Chondrocyte (in vitro differentiated cells): Measurements from ENCODE around the gene MYO16. TPM values are rescaled to one million over a fixed set of nuclear protein-coding genes. Genes with fewer than 3 reads are reported as not detected.

Experiments used
- DNase-seq: peaks from one replicate; pipeline ENCODE4 v3.0.0; 2021; ENCODE audit warnings: mixed read lengths, low spot score
- H3K27ac Mint-ChIP-seq: one replicate; pipeline ENCODE4 v1.8.0; 2021; ENCODE audit warnings: mild to moderate bottlenecking, moderate library complexity, mixed read lengths; ENCODE audit not compliant: unreplicated experiment
- H3K27me3 Mint-ChIP-seq: 2 replicates; pipeline ENCODE4 v1.8.0; 2021; ENCODE audit warnings: low read depth, mixed read lengths
- H3K36me3 Mint-ChIP-seq: 2 replicates; pipeline ENCODE4 v1.8.0; 2021; ENCODE audit warnings: low read depth, mixed read lengths
- H3K4me1 Mint-ChIP-seq: 2 replicates; pipeline ENCODE4 v1.8.0; 2021; ENCODE audit warnings: low read depth, mild to moderate bottlenecking, mixed read lengths
- H3K4me3 Mint-ChIP-seq: one replicate; pipeline ENCODE4 v1.8.0; 2021; ENCODE audit warnings: mild to moderate bottlenecking, moderate library complexity, mixed read lengths; ENCODE audit not compliant: unreplicated experiment
- H3K9me3 Mint-ChIP-seq: 2 replicates; pipeline ENCODE4 v1.8.0; 2021; ENCODE audit warnings: low read depth, mixed read lengths
- total RNA-seq: library from RNA; stranded (reverse); gene quantifications from 3 replicates; pipeline ENCODE4 v1.2.1, GENCODE V29; 2021
- TF ChIP-seq, protein P1 (sequence below): fragments of 200-600 bp; sonication (generic); IDR thresholded peaks from 2 replicates; pipeline ENCODE4 v1.5.0; 2021; ENCODE audit warnings: antibody characterized with exemption, mild to moderate bottlenecking, moderate library complexity

MYO16 gene
- total RNA-seq, 1 donor from 2014 or later = 0.12 TPM

DNA sequence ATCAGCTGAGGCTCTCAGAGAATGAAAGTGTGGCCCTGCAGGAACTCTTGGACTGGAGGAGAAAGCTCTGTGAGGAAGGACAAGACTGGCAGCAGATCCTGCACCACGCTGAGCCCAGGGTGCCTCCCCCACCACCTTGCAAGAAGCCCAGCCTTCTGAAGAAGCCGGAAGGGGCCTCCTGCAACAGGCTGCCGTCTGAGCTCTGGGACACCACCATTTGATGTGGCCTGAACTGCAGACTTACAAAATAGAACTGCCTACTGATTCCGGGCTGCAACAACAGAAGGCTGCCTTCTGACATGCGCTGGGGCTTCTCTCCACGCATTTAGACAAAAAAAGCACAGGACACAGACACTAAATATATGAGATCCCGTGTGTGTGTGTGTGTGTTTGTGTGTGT is 577.2 kb downstream of the MYO16 start:
- H3K27me3 Mint-ChIP-seq = no peaks in the 10 kb centered on the region
- no peak overlapping the region for H3K4me3 Mint-ChIP-seq
- no peaks in the 10 kb centered on the region for H3K9me3 Mint-ChIP-seq
- peaks cover 32% of the 10 kb centered on the region for H3K4me1 Mint-ChIP-seq
- TF ChIP-seq, protein P1, sequence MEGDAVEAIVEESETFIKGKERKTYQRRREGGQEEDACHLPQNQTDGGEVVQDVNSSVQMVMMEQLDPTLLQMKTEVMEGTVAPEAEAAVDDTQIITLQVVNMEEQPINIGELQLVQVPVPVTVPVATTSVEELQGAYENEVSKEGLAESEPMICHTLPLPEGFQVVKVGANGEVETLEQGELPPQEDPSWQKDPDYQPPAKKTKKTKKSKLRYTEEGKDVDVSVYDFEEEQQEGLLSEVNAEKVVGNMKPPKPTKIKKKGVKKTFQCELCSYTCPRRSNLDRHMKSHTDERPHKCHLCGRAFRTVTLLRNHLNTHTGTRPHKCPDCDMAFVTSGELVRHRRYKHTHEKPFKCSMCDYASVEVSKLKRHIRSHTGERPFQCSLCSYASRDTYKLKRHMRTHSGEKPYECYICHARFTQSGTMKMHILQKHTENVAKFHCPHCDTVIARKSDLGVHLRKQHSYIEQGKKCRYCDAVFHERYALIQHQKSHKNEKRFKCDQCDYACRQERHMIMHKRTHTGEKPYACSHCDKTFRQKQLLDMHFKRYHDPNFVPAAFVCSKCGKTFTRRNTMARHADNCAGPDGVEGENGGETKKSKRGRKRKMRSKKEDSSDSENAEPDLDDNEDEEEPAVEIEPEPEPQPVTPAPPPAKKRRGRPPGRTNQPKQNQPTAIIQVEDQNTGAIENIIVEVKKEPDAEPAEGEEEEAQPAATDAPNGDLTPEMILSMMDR = no peak
- no peak overlapping the region for H3K27ac Mint-ChIP-seq
- H3K36me3 Mint-ChIP-seq = no peaks in the 10 kb centered on the region
- no peak for DNase-seq

DNA sequence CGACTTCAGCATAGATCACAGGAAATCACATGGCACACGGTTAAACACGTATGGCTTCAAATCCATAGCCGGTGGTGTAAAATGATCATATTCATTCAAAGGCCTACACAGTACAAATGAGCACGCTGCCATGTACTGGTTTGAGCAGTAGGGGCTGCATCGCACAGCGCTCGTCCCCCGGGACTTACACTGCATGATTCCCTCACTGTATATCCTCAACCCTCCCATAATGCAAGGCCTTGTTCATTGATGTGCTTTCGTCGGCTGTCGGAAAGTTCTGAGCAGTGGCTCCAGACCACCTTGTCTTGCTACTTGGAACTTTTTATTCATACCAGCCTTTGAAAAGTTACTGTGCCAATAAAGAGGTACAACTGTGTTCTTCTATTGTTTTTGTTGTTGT is 578.2 kb downstream of the MYO16 start:
- no peaks in the 10 kb centered on the region for H3K27me3 Mint-ChIP-seq
- H3K4me3 Mint-ChIP-seq = no peak overlapping the region
- TF ChIP-seq, protein P1 = no peak
- no peak overlapping the region for H3K27ac Mint-ChIP-seq
- no peaks in the 10 kb centered on the region for H3K36me3 Mint-ChIP-seq
- peaks cover 40% of the 10 kb centered on the region for H3K4me1 Mint-ChIP-seq
- no peaks in the 10 kb centered on the region for H3K9me3 Mint-ChIP-seq
- no peak for DNase-seq

GRCh38 chr13:109208522-109208921 is 579.1 kb downstream of the MYO16 start:
- H3K4me1 Mint-ChIP-seq = peaks cover 36% of the 10 kb centered on the region
- no peak overlapping the region for H3K4me3 Mint-ChIP-seq
- H3K9me3 Mint-ChIP-seq = no peaks in the 10 kb centered on the region
- H3K27me3 Mint-ChIP-seq = no peaks in the 10 kb centered on the region
- DNase-seq = no peak
- no peaks in the 10 kb centered on the region for H3K36me3 Mint-ChIP-seq
- no peak overlapping the region for H3K27ac Mint-ChIP-seq
- TF ChIP-seq, protein P1 = no peak

- no peak for DNase-seq
- no peak overlapping the region for H3K27ac Mint-ChIP-seq
- TF ChIP-seq, protein P1 = no peak
- no peaks in the 10 kb centered on the region for H3K36me3 Mint-ChIP-seq
- H3K4me3 Mint-ChIP-seq = no peak overlapping the region
- peaks cover 29% of the 10 kb centered on the region for H3K4me1 Mint-ChIP-seq
- H3K27me3 Mint-ChIP-seq = no peaks in the 10 kb centered on the region
- H3K9me3 Mint-ChIP-seq = no peaks in the 10 kb centered on the region
Observed at GRCh38 chr13:109209526-109209925, 580.1 kb downstream of the MYO16 start.

- no peaks in the 10 kb centered on the region for H3K36me3 Mint-ChIP-seq
- no peaks in the 10 kb centered on the region for H3K27me3 Mint-ChIP-seq
- H3K27ac Mint-ChIP-seq = peak overlapping the region; percentile 68
- H3K9me3 Mint-ChIP-seq = no peaks in the 10 kb centered on the region
- TF ChIP-seq, protein P1 = no peak
- no peak for DNase-seq
- no peak overlapping the region for H3K4me3 Mint-ChIP-seq
- H3K4me1 Mint-ChIP-seq = peaks cover 23% of the 10 kb centered on the region
Observed at GRCh38 chr13:109211616-109212015, 582.2 kb downstream of the MYO16 start.
